SK-N-SH (cell line): ENCODE results near the gene JMJD1C. TPM values are rescaled to one million over a fixed set of nuclear protein-coding genes. Genes with fewer than 3 reads are reported as not detected.
A peak's percentile ranks its signal among the peaks of the same experiment; 100 is the strongest.

ENCODE experiments used
- CTCF ChIA-PET: fragments of 300-600, 350-600 bp; formaldehyde crosslinking; extraction: SDS; loops from one replicate; lab custom pipeline; 2021; lab: Yijun Ruan, JAX
- POLR2A ChIA-PET: fragments of 350-600 bp; sonication (Branson Sonifier 250); formaldehyde crosslinking; extraction: SDS; loops from one replicate; lab custom pipeline; 2020; ENCODE audit warnings: antibody characterized with exemption, inconsistent platforms; lab: Yijun Ruan, JAX
- DNase-seq: peaks from one replicate; pipeline ENCODE4 v3.0.0; 2012
- H2AFZ ChIP-seq: fragments of 200-600 bp; sonication (generic); 2 replicates; pipeline ENCODE4 v1.8.1; 2016; ENCODE audit warnings: antibody characterized with exemption, mild to moderate bottlenecking, low read depth
- H3F3A ChIP-seq: fragments of 200-600 bp; sonication (generic); replicated peaks from 2 replicates; pipeline ENCODE3; 2016; ENCODE audit warnings: antibody characterized with exemption, mild to moderate bottlenecking; ENCODE audit not compliant: insufficient read depth
- H3K27ac ChIP-seq, 2 experiments: fragments of 200-500 bp in 1 of 2; fragments of 200-600 bp in 1 of 2; sonication (Bioruptor generic) in 1 of 2; sonication (generic), shearing (Covaris generic) in 1 of 2; 2 replicates each; pipeline versions ENCODE4 v1.5.1 to v1.6.1; 2014 to 2016; ENCODE audit warnings: low read depth in 2 of 2, inconsistent platforms in 1 of 2, low read length in 1 of 2, mild to moderate bottlenecking in 1 of 2, mixed read lengths in 1 of 2
- H3K27me3 ChIP-seq: fragments of 200-600 bp; sonication (generic), shearing (Covaris generic); 2 replicates; pipeline ENCODE4 v1.6.1; 2016; ENCODE audit warnings: mixed run types; ENCODE audit not compliant: insufficient read depth
- H3K36me3 ChIP-seq, 2 experiments: fragments of 200-500 bp in 1 of 2; fragments of 200-600 bp in 1 of 2; sonication (Bioruptor generic) in 1 of 2; sonication (generic) in 1 of 2; replicated peaks in 1 of 2; 2 replicates each; pipeline versions ENCODE3 to v1.5.1; 2014 to 2016; ENCODE audit warnings: low read length in 1 of 2, mild to moderate bottlenecking in 1 of 2; ENCODE audit not compliant: insufficient read depth in 2 of 2, control insufficient read depth in 1 of 2
- H3K4me1 ChIP-seq, 2 experiments: fragments of 200-500 bp in 1 of 2; fragments of 200-600 bp in 1 of 2; sonication (Bioruptor generic) in 1 of 2; sonication (generic), shearing (Covaris generic) in 1 of 2; 2 replicates each; pipeline versions ENCODE4 v1.5.1 to v1.6.1; 2014 to 2016; ENCODE audit warnings: low read depth in 1 of 2, low read length in 1 of 2, mixed run types in 1 of 2; ENCODE audit not compliant: insufficient read depth in 2 of 2, control insufficient read depth in 1 of 2
- H3K4me2 ChIP-seq: fragments of 200-600 bp; sonication (generic), shearing (Covaris generic); 2 replicates; pipeline ENCODE4 v1.6.1; 2017; ENCODE audit warnings: mixed run types
- H3K4me3 ChIP-seq, 2 experiments: fragments of 200-500 bp in 1 of 2; fragments of 200-600 bp in 1 of 2; sonication (Bioruptor generic) in 1 of 2; sonication (generic), shearing (Covaris generic) in 1 of 2; 2 replicates each; pipeline versions ENCODE4 v1.5.1 to v1.8.1; 2014 to 2016; ENCODE audit warnings: low read depth in 2 of 2, inconsistent platforms in 1 of 2, low read length in 1 of 2, mild to moderate bottlenecking in 1 of 2, mixed read lengths in 1 of 2, moderate library complexity in 1 of 2
- H3K79me2 ChIP-seq: fragments of 200-600 bp; sonication (generic); 2 replicates; pipeline ENCODE4 v1.8.1; 2017; ENCODE audit warnings: mild to moderate bottlenecking; ENCODE audit not compliant: insufficient read depth
- H3K9ac ChIP-seq: fragments of 200-600 bp; sonication (generic); 2 replicates; pipeline ENCODE4 v1.6.1; 2017; ENCODE audit warnings: mixed run types
- H3K9me2 ChIP-seq: fragments of 200-600 bp; sonication (generic); 2 replicates; pipeline ENCODE4 v1.6.1; 2017; ENCODE audit warnings: mixed run types
- H3K9me3 ChIP-seq: fragments of 200-600 bp; sonication (generic); 2 replicates; pipeline ENCODE4 v1.6.1; 2017; ENCODE audit warnings: mixed run types, mild to moderate bottlenecking, moderate library complexity
- H4K20me1 ChIP-seq: fragments of 200-600 bp; sonication (generic); 2 replicates; pipeline ENCODE4 v1.6.1; 2017; ENCODE audit warnings: mild to moderate bottlenecking, mixed run types; ENCODE audit not compliant: insufficient read depth
- CHD2 ChIP-seq: fragments of 150-350 bp; IDR thresholded peaks from 2 replicates; pipeline ENCODE4 v1.6.1; 2018; ENCODE audit warnings: low read length; ENCODE audit not compliant: partially characterized antibody
- ELF1 ChIP-seq: IDR thresholded peaks from 2 replicates; pipeline ENCODE4 v1.4.0; 2012
- EZH2phosphoT487 ChIP-seq: fragments of 200-600 bp; sonication (generic); IDR thresholded peaks from 2 replicates; pipeline ENCODE4 v1.6.1; 2017; ENCODE audit warnings: low read depth, mixed run types, mild to moderate bottlenecking, antibody characterized with exemption, moderate library complexity, borderline replicate concordance
- FOXJ3 ChIP-seq: sonication (generic); formaldehyde crosslinking; IDR thresholded peaks from 2 replicates; pipeline ENCODE4 v1.5.1; 2020; ENCODE audit warnings: mild to moderate bottlenecking, missing genetic modification reagents
- FOXM1 ChIP-seq: IDR thresholded peaks from 2 replicates; pipeline ENCODE4 v1.4.0; 2012; ENCODE audit warnings: low read depth, mild to moderate bottlenecking
- GATA2 ChIP-seq: sonication (generic); formaldehyde crosslinking; IDR thresholded peaks from 2 replicates; pipeline ENCODE4 v1.5.0; 2020; ENCODE audit warnings: mild to moderate bottlenecking, missing genetic modification reagents
- IRF3 ChIP-seq: fragments of 150-350 bp; IDR thresholded peaks from 2 replicates; pipeline ENCODE4 v1.6.1; 2016; ENCODE audit warnings: mild to moderate bottlenecking, low read depth, low read length
- MEF2A ChIP-seq: IDR thresholded peaks from 2 replicates; pipeline ENCODE4 v1.4.0; 2012; ENCODE audit warnings: low read depth, borderline replicate concordance
- NFIC ChIP-seq: IDR thresholded peaks from 2 replicates; pipeline ENCODE4 v1.4.0; 2012; ENCODE audit warnings: borderline replicate concordance
- NRF1 ChIP-seq: IDR thresholded peaks from 2 replicates; pipeline ENCODE4 v1.6.1; 2012; ENCODE audit warnings: low read depth, mild to moderate bottlenecking, low read length
- POLR2AphosphoS5 ChIP-seq: IDR thresholded peaks from 2 replicates; pipeline ENCODE4 v1.6.1; 2012; ENCODE audit warnings: low read depth, low read length
- RFX5 ChIP-seq: IDR thresholded peaks from 2 replicates; pipeline ENCODE4 v1.6.1; 2012; ENCODE audit warnings: mild to moderate bottlenecking, improper control_type of control experiment, low read length
- RXRA ChIP-seq: IDR thresholded peaks from 2 replicates; pipeline ENCODE4 v1.4.0; 2012; ENCODE audit warnings: low read depth, mild to moderate bottlenecking, borderline replicate concordance
- SIN3A ChIP-seq: IDR thresholded peaks from 2 replicates; pipeline ENCODE4 v1.6.1; 2012; ENCODE audit warnings: low read depth, mild to moderate bottlenecking, low read length, moderate library complexity, borderline replicate concordance
- USF1 ChIP-seq: IDR thresholded peaks from 2 replicates; pipeline ENCODE4 v1.4.0; 2012; ENCODE audit warnings: low read depth, borderline replicate concordance
- WGBS: methylation state at CpG from one replicate; pipeline ENCODE4 v1.1.6; 2017; ENCODE audit warnings: low lambda C conversion rate; 5-methylcytosine and 5-hydroxymethylcytosine counted together
- polyA plus RNA-seq, 3 experiments: library from polyadenylated mRNA; depleted of rRNA; stranded (reverse); fragments of >200 nt; gene quantifications; 2 replicates each; pipeline ENCODE4 v1.2.3, GENCODE V29; 2012
- TF ChIP-seq, protein P1 (sequence below): IDR thresholded peaks from 2 replicates; pipeline ENCODE4 v1.6.1; 2012; ENCODE audit warnings: mild to moderate bottlenecking, low read depth, low read length, moderate library complexity
- TF ChIP-seq, protein P2 (sequence below): IDR thresholded peaks from 2 replicates; pipeline ENCODE4 v1.4.0; 2012; ENCODE audit warnings: low read depth
- TF ChIP-seq, protein P3 (sequence below): fragments of 150-350 bp; IDR thresholded peaks from 2 replicates; pipeline ENCODE4 v1.6.1; 2017; ENCODE audit warnings: antibody characterized with exemption, low read length, low read depth, borderline replicate concordance

Gene JMJD1C
- polyA plus RNA-seq, 1 of the 3 experiments (the other 2 are of a cell fraction): 11.7 TPM

DNA sequence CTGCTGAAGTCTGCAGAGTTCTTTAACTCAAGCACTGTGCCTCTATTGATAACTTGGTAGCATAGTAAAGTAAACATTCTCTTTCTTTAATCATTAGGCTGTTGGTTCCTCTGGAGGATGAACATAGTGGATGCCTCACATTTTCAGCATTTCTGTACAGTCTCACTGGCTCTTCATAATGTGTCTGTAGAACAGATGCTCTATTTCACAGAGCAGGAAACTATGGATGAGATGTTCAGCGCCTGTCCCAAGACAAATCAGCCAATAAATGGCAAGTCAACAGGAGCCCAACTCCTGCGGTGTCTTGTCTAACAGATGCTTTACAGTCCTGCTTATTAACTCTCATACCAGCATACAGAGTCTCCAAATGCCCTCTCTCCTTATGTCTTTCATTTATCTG is 296.2 kb downstream of the JMJD1C start (continued):
- TF ChIP-seq, protein P1, sequence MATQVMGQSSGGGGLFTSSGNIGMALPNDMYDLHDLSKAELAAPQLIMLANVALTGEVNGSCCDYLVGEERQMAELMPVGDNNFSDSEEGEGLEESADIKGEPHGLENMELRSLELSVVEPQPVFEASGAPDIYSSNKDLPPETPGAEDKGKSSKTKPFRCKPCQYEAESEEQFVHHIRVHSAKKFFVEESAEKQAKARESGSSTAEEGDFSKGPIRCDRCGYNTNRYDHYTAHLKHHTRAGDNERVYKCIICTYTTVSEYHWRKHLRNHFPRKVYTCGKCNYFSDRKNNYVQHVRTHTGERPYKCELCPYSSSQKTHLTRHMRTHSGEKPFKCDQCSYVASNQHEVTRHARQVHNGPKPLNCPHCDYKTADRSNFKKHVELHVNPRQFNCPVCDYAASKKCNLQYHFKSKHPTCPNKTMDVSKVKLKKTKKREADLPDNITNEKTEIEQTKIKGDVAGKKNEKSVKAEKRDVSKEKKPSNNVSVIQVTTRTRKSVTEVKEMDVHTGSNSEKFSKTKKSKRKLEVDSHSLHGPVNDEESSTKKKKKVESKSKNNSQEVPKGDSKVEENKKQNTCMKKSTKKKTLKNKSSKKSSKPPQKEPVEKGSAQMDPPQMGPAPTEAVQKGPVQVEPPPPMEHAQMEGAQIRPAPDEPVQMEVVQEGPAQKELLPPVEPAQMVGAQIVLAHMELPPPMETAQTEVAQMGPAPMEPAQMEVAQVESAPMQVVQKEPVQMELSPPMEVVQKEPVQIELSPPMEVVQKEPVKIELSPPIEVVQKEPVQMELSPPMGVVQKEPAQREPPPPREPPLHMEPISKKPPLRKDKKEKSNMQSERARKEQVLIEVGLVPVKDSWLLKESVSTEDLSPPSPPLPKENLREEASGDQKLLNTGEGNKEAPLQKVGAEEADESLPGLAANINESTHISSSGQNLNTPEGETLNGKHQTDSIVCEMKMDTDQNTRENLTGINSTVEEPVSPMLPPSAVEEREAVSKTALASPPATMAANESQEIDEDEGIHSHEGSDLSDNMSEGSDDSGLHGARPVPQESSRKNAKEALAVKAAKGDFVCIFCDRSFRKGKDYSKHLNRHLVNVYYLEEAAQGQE: no peak
- TF ChIP-seq RFX5 (no peak), SIN3A (no peak)
- TF ChIP-seq, protein P2, sequence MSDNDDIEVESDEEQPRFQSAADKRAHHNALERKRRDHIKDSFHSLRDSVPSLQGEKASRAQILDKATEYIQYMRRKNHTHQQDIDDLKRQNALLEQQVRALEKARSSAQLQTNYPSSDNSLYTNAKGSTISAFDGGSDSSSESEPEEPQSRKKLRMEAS: no peak
- TF ChIP-seq, all 33 proteins: peak for 0

DNA sequence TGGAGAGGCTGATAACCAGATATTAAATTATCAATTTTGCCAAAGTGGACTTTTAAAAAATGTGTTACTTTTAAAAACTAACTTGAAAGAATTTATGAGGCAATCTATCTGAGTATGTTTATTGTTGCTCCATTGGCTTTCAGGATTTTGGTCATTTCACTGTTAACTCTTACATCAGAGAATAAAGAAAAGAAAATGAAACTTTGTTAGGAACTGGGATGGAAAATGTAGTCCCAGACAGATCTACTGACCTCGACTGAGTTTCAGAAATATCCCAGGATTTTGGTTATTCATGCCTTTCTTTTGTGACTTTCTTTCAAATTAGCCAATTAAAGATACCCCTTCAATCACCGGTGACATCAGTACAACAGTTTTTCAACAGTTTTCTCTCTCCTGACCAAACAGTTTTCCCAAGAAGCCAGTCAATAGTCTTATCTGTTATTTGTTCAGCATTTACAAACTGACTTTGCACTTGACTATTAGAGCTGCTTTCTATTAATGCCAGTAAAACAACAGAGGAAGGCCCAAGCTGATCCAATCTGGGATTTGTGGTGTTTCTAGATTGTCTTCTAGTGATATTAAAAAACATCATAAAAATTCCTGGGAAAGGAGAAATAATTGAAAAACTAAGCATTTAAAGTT is 296.8 kb downstream of the JMJD1C start:
- ChIA-PET CTCF (interaction anchor here (0.7 to 8.9 kb wide), 6 partner anchors 11 to 599 kb away, joined by 3 to 199 read pairs (median 42); no protein-coding TSS in a partner anchor), POLR2A (no interaction called here)
- H3K79me2 ChIP-seq: no peaks in the 10 kb centered on the region
- no peak overlapping the region for H3K4me3 ChIP-seq
- no peak overlapping the region for H3K9ac ChIP-seq
- no peak overlapping the region for H2AFZ ChIP-seq
- peaks cover 0 to 5% of the 10 kb centered on the region in 2 experiments; a peak in 3 of 4 replicates for H3K4me1 ChIP-seq
- WGBS: 79% methylated on average over 2 of the region's 2 CpGs
- no peaks in the 10 kb centered on the region for H3K9me2 ChIP-seq
- peaks cover 54 to 78% of the 10 kb centered on the region in 2 experiments for H3K36me3 ChIP-seq
- DNase-seq: no peak
- peaks cover 21% of the 10 kb centered on the region for H3F3A ChIP-seq
- H3K27ac ChIP-seq: peak overlapping the region; percentile 14 to 23; a peak in 3 of 4 replicates
- no peak overlapping the region for H3K4me2 ChIP-seq
- H4K20me1 ChIP-seq: peaks cover 2% of the 10 kb centered on the region; the same call in 1 of the 2 replicates
- no peaks in the 10 kb centered on the region for H3K27me3 ChIP-seq
- no peaks in the 10 kb centered on the region for H3K9me3 ChIP-seq
- TF ChIP-seq USF1: no peak
- no peak for TF ChIP-seq NFIC
- no peak for TF ChIP-seq CHD2
- no peak for TF ChIP-seq EZH2phosphoT487
- no peak for TF ChIP-seq NRF1
- TF ChIP-seq MEF2A: no peak
- no peak for TF ChIP-seq ELF1
- no peak for TF ChIP-seq IRF3
- TF ChIP-seq FOXM1: no peak
- no peak for TF ChIP-seq POLR2AphosphoS5
- no peak for TF ChIP-seq FOXJ3
- TF ChIP-seq GATA2: no peak
- TF ChIP-seq, protein P3, sequence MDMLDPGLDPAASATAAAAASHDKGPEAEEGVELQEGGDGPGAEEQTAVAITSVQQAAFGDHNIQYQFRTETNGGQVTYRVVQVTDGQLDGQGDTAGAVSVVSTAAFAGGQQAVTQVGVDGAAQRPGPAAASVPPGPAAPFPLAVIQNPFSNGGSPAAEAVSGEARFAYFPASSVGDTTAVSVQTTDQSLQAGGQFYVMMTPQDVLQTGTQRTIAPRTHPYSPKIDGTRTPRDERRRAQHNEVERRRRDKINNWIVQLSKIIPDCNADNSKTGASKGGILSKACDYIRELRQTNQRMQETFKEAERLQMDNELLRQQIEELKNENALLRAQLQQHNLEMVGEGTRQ: no peak
- no peak for TF ChIP-seq RXRA
- TF ChIP-seq, protein P2: no peak
- TF ChIP-seq, protein P1: no peak
